Stimulated activated memory B cell treated with anti-CD40 and anti-IgM and Interleukin-4, amounts not matched to agents 10 μg/mL and 1 μg/mL and 100 μg/mL, for 72 hours (primary cell): ENCODE measurements around the gene LIPH.
"Not testable (repeated sequence)": the region's sequence is repeated elsewhere in the genome, so short reads cannot be mapped to it uniquely, and the experiment has no call there.

Experiments
- ATAC-seq: fragments of 150-1000 bp; cut with Tn5 transposase; 2 replicates; pipeline ENCODE4 v1.10.0; 2021
- H3K27ac Mint-ChIP-seq: one replicate; pipeline ENCODE4 v1.8.0; 2022; ENCODE audit warnings: mild to moderate bottlenecking, mixed read lengths
- H3K27me3 Mint-ChIP-seq: one replicate; pipeline ENCODE4 v1.8.0; 2022; ENCODE audit warnings: mixed read lengths
- H3K36me3 Mint-ChIP-seq: one replicate; pipeline ENCODE4 v1.8.0; 2022; ENCODE audit warnings: mixed read lengths
- H3K4me1 Mint-ChIP-seq: one replicate; pipeline ENCODE4 v1.8.0; 2022; ENCODE audit warnings: mixed read lengths
- H3K4me3 Mint-ChIP-seq: one replicate; pipeline ENCODE4 v1.8.0; 2022; ENCODE audit warnings: mild to moderate bottlenecking, moderate library complexity, mixed read lengths
- H3K9me3 Mint-ChIP-seq: one replicate; pipeline ENCODE4 v1.8.0; 2022; ENCODE audit warnings: mixed read lengths

The LIPH gene

GRCh38 chr3:185559706-185560090, 7.3 kb upstream of the LIPH start:
- Mint-ChIP-seq H3K27me3 (peaks cover 16% of the 10 kb centered on the region), H3K9me3 (no peaks in the 10 kb centered on the region), H3K4me3 (no peak overlapping the region), H3K4me1 (peaks cover 11% of the 10 kb centered on the region), H3K36me3 (no peaks in the 10 kb centered on the region), H3K27ac (no peak overlapping the region)
- no peak for ATAC-seq

DNA sequence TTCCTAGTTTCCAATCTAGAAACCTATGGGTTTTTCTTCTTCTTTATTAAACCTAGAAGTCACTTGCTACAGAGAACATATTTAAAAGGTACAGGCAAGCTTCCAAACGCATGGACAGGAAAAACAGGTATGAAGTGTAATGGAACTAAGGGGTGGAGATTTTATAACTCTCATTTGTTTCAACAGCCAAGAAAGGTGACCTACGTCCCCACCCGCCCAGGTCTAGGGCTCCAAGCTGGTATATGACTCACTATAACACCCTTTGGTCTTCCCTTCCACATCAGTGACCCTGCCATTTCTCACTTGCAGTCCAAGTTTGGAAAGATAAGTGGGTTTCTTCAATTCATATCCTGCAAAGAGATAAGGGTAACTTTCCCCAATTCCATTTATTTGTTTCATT, 6.0 kb upstream of the LIPH start:
- H3K36me3 Mint-ChIP-seq: no peaks in the 10 kb centered on the region
- H3K9me3 Mint-ChIP-seq: no peaks in the 10 kb centered on the region
- H3K27me3 Mint-ChIP-seq: peaks cover 16% of the 10 kb centered on the region
- peaks cover 11% of the 10 kb centered on the region for H3K4me1 Mint-ChIP-seq
- no peak overlapping the region for H3K4me3 Mint-ChIP-seq
- ATAC-seq: no peak
- H3K27ac Mint-ChIP-seq: peak overlapping the region; percentile 50

DNA sequence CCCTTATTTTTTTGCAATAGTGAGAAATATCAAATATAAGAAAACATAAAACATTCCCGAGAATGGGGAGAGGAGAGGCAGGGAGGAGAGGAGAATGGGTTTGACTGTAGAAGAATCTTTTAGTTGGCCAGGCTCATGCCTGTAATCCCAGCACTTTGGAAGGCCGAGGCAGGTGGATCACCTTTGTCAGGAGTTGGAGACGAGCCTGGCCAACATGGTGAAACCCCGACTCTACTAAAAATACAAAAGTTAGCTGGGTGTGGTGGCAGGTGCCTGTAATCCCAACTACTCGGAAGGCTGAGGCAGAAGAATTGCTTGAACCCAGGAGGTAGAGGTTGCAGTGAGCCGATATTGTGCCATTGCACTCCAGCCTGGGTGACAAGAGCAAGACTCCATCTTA, 4.3 kb upstream of the LIPH start:
- Mint-ChIP-seq H3K4me1 (peaks cover 19% of the 10 kb centered on the region), H3K27me3 (peaks cover 16% of the 10 kb centered on the region)
- not testable (repeated sequence) for ATAC-seq, H3K36me3 Mint-ChIP-seq, H3K9me3 Mint-ChIP-seq, H3K4me3 Mint-ChIP-seq, H3K27ac Mint-ChIP-seq

DNA sequence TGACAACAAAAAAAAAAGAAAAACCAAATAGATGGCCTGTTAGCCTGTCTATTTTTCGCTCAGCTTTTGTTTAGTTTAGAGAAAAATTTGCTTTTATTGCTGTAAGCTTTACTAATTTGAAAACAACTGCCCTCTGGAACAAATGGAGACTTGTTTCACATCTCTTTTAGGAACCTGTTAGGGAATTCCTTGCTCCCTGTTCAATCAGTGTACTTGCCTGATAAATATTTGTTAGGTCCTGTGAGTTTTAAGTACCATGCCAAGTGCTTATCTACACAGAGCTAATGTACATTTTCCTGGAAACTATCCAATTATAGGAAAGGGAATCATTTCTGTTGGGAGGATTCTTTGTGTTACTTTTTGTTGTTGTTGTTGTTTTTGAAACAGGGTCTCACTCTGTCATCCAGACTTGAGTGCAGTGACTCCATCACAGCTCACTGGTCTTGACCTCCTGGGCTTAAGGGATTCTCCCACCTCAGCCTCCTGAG, 3.5 kb upstream of the LIPH start:
- H3K4me1 Mint-ChIP-seq: peaks cover 19% of the 10 kb centered on the region
- H3K27ac Mint-ChIP-seq: no peak overlapping the region
- no peaks in the 10 kb centered on the region for H3K36me3 Mint-ChIP-seq
- H3K4me3 Mint-ChIP-seq: no peak overlapping the region
- no peaks in the 10 kb centered on the region for H3K9me3 Mint-ChIP-seq
- H3K27me3 Mint-ChIP-seq: peaks cover 8% of the 10 kb centered on the region
- ATAC-seq: no peak

GRCh38 chr3:185555101-185555501, 2.7 kb upstream of the LIPH start:
- peaks cover 19% of the 10 kb centered on the region for H3K4me1 Mint-ChIP-seq
- no peak for ATAC-seq

GRCh38 chr3:185549651-185550111, 2.7 kb downstream of the LIPH start:
- ATAC-seq: no peak
- Mint-ChIP-seq H3K36me3 (no peaks in the 10 kb centered on the region), H3K4me1 (peaks cover 16% of the 10 kb centered on the region), H3K27ac (no peak overlapping the region), H3K27me3 (no peaks in the 10 kb centered on the region), H3K9me3 (no peaks in the 10 kb centered on the region), H3K4me3 (no peak overlapping the region)

More at GRCh38 chr3:185555101-185555501, 2.7 kb upstream of the LIPH start:
- H3K36me3 Mint-ChIP-seq: no peaks in the 10 kb centered on the region
- H3K4me3 Mint-ChIP-seq: no peak overlapping the region
- no peak overlapping the region for H3K27ac Mint-ChIP-seq
- H3K27me3 Mint-ChIP-seq: peaks cover under 1% of the 10 kb centered on the region
- H3K9me3 Mint-ChIP-seq: no peaks in the 10 kb centered on the region

- H3K27me3 Mint-ChIP-seq: no peaks in the 10 kb centered on the region
- H3K4me3 Mint-ChIP-seq: no peak overlapping the region
- no peaks in the 10 kb centered on the region for H3K9me3 Mint-ChIP-seq
- no peaks in the 10 kb centered on the region for H3K36me3 Mint-ChIP-seq
- H3K4me1 Mint-ChIP-seq: peaks cover 16% of the 10 kb centered on the region
- ATAC-seq: no peak
- no peak overlapping the region for H3K27ac Mint-ChIP-seq
Measured at GRCh38 chr3:185549122-185549521, 3.3 kb downstream of the LIPH start.

DNA sequence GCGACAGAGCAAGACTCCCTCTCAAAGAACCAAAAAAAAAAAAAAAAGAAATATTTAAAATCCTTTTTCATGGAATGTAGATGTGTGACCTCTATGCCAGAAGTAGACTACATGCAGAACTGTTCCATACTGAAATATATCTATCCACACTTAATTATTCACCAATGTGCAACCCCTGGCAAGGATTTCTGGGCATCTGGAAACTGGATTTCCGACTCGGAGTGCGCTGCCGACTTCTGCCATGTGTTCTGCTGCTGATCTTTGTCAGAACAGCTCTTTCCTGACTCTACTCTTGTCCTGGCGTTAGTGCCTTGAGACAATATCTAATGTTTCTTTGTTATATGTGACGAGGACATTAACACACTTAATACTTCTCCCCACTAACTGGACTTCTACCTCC, 11.7 kb downstream of the LIPH start:
- H3K9me3 Mint-ChIP-seq: no peaks in the 10 kb centered on the region
- ATAC-seq: no peak
- no peak overlapping the region for H3K4me3 Mint-ChIP-seq
- H3K4me1 Mint-ChIP-seq: peaks cover 14% of the 10 kb centered on the region
- H3K27me3 Mint-ChIP-seq: no peaks in the 10 kb centered on the region
- H3K27ac Mint-ChIP-seq: no peak overlapping the region
- H3K36me3 Mint-ChIP-seq: no peaks in the 10 kb centered on the region

DNA sequence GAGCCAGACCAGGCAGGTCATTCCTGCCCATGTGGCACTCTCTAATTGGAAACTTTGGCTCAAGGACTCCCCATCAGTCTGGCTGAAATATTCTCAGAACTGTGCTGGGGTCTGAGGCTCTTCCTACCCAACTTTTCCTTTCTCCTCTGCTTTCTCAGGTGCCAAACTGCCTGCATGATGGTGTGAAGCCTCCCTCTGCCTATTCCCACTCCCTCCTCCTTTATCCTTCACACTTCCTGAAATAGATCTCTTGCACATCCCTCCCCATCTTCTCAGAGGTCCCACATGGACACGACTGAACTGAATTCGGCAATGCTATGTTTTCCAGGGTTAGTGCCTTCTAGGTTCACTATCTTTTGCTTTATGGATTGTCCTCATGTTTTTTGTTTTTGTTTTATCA, 12.5 kb downstream of the LIPH start:
- no peaks in the 10 kb centered on the region for H3K27me3 Mint-ChIP-seq
- H3K36me3 Mint-ChIP-seq: no peaks in the 10 kb centered on the region
- H3K4me1 Mint-ChIP-seq: peaks cover 14% of the 10 kb centered on the region
- ATAC-seq: no peak
- no peak overlapping the region for H3K27ac Mint-ChIP-seq
- H3K9me3 Mint-ChIP-seq: no peaks in the 10 kb centered on the region
- no peak overlapping the region for H3K4me3 Mint-ChIP-seq

GRCh38 chr3:185537369-185537970, 14.9 kb downstream of the LIPH start:
- H3K4me1 Mint-ChIP-seq: peaks cover 14% of the 10 kb centered on the region
- peak overlapping the region; percentile 44 for H3K4me3 Mint-ChIP-seq
- H3K36me3 Mint-ChIP-seq: no peaks in the 10 kb centered on the region
- no peaks in the 10 kb centered on the region for H3K27me3 Mint-ChIP-seq
- no peaks in the 10 kb centered on the region for H3K9me3 Mint-ChIP-seq
- ATAC-seq: peak; percentile 97
- peak overlapping the region; percentile 77 for H3K27ac Mint-ChIP-seq

DNA sequence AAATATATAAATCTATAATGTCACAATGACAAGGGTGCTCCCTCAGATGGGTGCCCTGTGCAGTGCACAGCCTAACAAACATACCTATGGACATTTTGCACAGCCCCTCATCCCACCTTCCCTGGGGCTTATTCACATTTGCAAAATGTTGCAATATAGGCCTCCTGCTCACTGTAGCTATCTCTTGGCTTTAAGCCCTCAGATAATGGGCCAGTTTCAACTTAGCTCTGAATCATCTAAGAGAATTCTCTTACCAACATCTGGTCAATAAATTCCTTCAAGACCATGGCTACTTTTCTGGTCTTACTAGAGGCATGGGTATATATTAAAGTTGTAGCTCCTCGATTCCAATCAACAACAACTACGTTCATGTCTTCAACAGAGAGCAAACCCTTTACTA, 17.9 kb downstream of the LIPH start:
- Mint-ChIP-seq H3K4me3 (no peak overlapping the region), H3K4me1 (peaks cover 14% of the 10 kb centered on the region), H3K9me3 (no peaks in the 10 kb centered on the region), H3K27ac (no peak overlapping the region), H3K27me3 (no peaks in the 10 kb centered on the region), H3K36me3 (no peaks in the 10 kb centered on the region)
- ATAC-seq: no peak

DNA sequence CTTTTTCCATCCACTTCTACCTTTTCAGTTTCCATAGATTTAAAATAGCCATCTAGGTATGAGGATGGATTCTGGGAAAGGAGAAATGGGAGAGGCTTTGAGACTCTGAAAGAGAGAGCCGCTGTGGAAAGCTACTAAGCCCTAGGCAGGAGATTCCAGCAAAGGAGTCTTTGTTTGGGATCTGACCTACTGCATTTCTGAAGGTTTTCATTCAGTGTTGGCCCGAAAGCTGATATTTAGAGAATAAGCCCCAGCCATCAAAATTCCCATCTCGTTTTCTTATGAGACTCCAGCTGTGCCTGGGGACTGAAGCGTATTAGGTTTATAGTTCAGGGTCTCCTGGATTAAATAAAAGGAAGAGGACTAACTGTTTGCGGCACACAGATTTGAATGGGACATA, 19.5 kb downstream of the LIPH start:
- Mint-ChIP-seq H3K36me3 (no peaks in the 10 kb centered on the region), H3K4me1 (peaks cover 10% of the 10 kb centered on the region), H3K9me3 (no peaks in the 10 kb centered on the region), H3K27me3 (peaks cover 8% of the 10 kb centered on the region), H3K27ac (no peak overlapping the region), H3K4me3 (no peak overlapping the region)
- ATAC-seq: no peak

DNA sequence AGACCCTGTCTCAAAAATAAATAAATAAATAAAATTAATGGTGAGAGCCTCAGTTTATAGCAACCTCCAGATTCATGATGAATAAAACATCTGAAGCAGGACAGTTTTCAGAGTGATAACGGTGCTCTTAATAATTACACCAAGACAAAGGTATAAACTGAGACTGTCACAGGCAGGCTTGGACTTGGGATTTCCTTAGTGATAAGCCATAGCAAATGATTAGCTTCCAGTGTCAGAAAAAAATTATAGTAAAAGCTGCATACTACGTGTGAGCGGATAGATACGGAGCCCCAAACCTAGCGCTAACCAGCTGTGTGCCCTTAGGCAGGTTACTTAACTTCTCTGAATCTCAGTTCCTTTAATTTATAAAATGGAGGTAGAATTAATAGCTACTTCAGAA, 21.5 kb downstream of the LIPH start:
- no peaks in the 10 kb centered on the region for H3K36me3 Mint-ChIP-seq
- no peak for ATAC-seq
- H3K27ac Mint-ChIP-seq: no peak overlapping the region
- no peaks in the 10 kb centered on the region for H3K9me3 Mint-ChIP-seq
- no peak overlapping the region for H3K4me3 Mint-ChIP-seq
- no peaks in the 10 kb centered on the region for H3K4me1 Mint-ChIP-seq
- H3K27me3 Mint-ChIP-seq: peaks cover 19% of the 10 kb centered on the region

GRCh38 chr3:185528532-185528931, 23.9 kb downstream of the LIPH start:
- no peaks in the 10 kb centered on the region for H3K4me1 Mint-ChIP-seq
- H3K27ac Mint-ChIP-seq: no peak overlapping the region
- ATAC-seq: no peak
- H3K4me3 Mint-ChIP-seq: no peak overlapping the region
- peaks cover 37% of the 10 kb centered on the region for H3K27me3 Mint-ChIP-seq
- no peaks in the 10 kb centered on the region for H3K36me3 Mint-ChIP-seq
- H3K9me3 Mint-ChIP-seq: no peaks in the 10 kb centered on the region

DNA sequence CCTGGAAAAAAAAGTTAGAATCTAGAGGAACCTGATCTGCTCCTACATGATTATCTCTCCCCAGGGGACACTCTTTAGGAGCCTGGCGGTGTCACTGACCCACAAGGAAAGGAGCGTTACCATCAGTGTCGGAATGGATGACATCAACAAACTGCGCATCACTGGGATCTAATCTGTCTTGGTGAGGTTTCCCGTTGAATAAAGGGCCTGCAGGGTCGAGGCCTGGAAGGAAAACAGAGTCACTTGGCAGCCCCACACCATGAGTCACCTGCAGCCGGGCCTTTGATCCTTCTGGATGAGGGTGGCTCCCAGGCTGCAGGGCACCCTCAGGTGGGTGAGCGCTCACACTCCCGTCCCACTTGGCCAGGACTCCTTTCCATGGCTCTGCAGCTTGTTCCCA, 25.0 kb downstream of the LIPH start:
- no peaks in the 10 kb centered on the region for H3K36me3 Mint-ChIP-seq
- H3K27ac Mint-ChIP-seq: no peak overlapping the region
- no peaks in the 10 kb centered on the region for H3K4me1 Mint-ChIP-seq
- H3K9me3 Mint-ChIP-seq: no peaks in the 10 kb centered on the region
- H3K4me3 Mint-ChIP-seq: no peak overlapping the region
- no peak for ATAC-seq
- peaks cover 43% of the 10 kb centered on the region for H3K27me3 Mint-ChIP-seq

- Mint-ChIP-seq H3K27ac (no peak overlapping the region), H3K36me3 (no peaks in the 10 kb centered on the region), H3K4me1 (no peaks in the 10 kb centered on the region), H3K4me3 (no peak overlapping the region), H3K9me3 (no peaks in the 10 kb centered on the region), H3K27me3 (peaks cover 49% of the 10 kb centered on the region)
- no peak for ATAC-seq
Measured at GRCh38 chr3:185526349-185526951, 25.9 kb downstream of the LIPH start.
